ENCODE results near the gene SSBP3.

The SSBP3 gene

GRCh38 chr1:54271341-54271740 is 134.9 kb downstream of the SSBP3 start:
- no peak for DNase-seq (ENCODE audit: low read depth)
- no peak for TF ChIP-seq CTCF (IDR thresholded peaks at IDR 0.05; ENCODE audit: control insufficient read depth, insufficient read depth, low read depth, low read length, missing control alignments)
- no peak overlapping the region for H3K4me3 ChIP-seq (ENCODE audit: control insufficient read depth, low read depth, low read length)

GRCh38 chr1:54270543-54270942 is 135.7 kb downstream of the SSBP3 start:
- TF ChIP-seq CTCF (IDR thresholded peaks at IDR 0.05; ENCODE audit: control insufficient read depth, insufficient read depth, low read depth, low read length, missing control alignments), result no peak
- H3K4me3 ChIP-seq (ENCODE audit: control insufficient read depth, low read depth, low read length), result no peak overlapping the region
- no peak for DNase-seq (ENCODE audit: low read depth)

- no peak overlapping the region for H3K4me3 ChIP-seq (ENCODE audit: control insufficient read depth, low read depth, low read length)
- no peak for DNase-seq (ENCODE audit: low read depth)
- TF ChIP-seq CTCF (IDR thresholded peaks at IDR 0.05; ENCODE audit: control insufficient read depth, insufficient read depth, low read depth, low read length, missing control alignments), result no peak
These were observed 137.4 kb downstream of the SSBP3 start for GRCh38 chr1:54268762-54269297.

- TF ChIP-seq CTCF (IDR thresholded peaks at IDR 0.05; ENCODE audit: control insufficient read depth, insufficient read depth, low read depth, low read length, missing control alignments), result no peak
- no peak for DNase-seq (ENCODE audit: low read depth)
- H3K4me3 ChIP-seq (ENCODE audit: control insufficient read depth, low read depth, low read length), result no peak overlapping the region
These were observed 138.1 kb downstream of the SSBP3 start for GRCh38 chr1:54267815-54268761.

- no peak for DNase-seq (ENCODE audit: low read depth)
- no peak for TF ChIP-seq CTCF (IDR thresholded peaks at IDR 0.05; ENCODE audit: control insufficient read depth, insufficient read depth, low read depth, low read length, missing control alignments)
- H3K4me3 ChIP-seq (ENCODE audit: control insufficient read depth, low read depth, low read length), result no peak overlapping the region
These were observed 139.3 kb downstream of the SSBP3 start for GRCh38 chr1:54266908-54267307.

- no peak for TF ChIP-seq CTCF (IDR thresholded peaks at IDR 0.05; ENCODE audit: control insufficient read depth, insufficient read depth, low read depth, low read length, missing control alignments)
- no peak overlapping the region for H3K4me3 ChIP-seq (ENCODE audit: control insufficient read depth, low read depth, low read length)
- no peak for DNase-seq (ENCODE audit: low read depth)
These were observed 140.0 kb downstream of the SSBP3 start for GRCh38 chr1:54266195-54266594.
